22Rv1 (cell line): ENCODE measurements around the gene ZNF593.

Experiments
- H3K27ac ChIP-seq: fragments of 450-650 bp; 2 replicates; pipeline ENCODE4 v1.5.1; 2017
- CTCF ChIP-seq: fragments of 450-650 bp; IDR thresholded peaks from 2 replicates; pipeline ENCODE4 v1.5.1; 2017; ENCODE audit warnings: mild to moderate bottlenecking
- ZFX ChIP-seq: fragments of 450-650 bp; IDR thresholded peaks from 2 replicates; pipeline ENCODE4 v1.6.1; 2017; ENCODE audit warnings: antibody characterized with exemption, borderline replicate concordance

ZNF593 gene

GRCh38 chr1:26166719-26167281 is 2.9 kb upstream of the ZNF593 start:
- TF ChIP-seq ZFX, result no peak
- TF ChIP-seq CTCF, result no peak
- H3K27ac ChIP-seq, result no peak overlapping the region

DNA sequence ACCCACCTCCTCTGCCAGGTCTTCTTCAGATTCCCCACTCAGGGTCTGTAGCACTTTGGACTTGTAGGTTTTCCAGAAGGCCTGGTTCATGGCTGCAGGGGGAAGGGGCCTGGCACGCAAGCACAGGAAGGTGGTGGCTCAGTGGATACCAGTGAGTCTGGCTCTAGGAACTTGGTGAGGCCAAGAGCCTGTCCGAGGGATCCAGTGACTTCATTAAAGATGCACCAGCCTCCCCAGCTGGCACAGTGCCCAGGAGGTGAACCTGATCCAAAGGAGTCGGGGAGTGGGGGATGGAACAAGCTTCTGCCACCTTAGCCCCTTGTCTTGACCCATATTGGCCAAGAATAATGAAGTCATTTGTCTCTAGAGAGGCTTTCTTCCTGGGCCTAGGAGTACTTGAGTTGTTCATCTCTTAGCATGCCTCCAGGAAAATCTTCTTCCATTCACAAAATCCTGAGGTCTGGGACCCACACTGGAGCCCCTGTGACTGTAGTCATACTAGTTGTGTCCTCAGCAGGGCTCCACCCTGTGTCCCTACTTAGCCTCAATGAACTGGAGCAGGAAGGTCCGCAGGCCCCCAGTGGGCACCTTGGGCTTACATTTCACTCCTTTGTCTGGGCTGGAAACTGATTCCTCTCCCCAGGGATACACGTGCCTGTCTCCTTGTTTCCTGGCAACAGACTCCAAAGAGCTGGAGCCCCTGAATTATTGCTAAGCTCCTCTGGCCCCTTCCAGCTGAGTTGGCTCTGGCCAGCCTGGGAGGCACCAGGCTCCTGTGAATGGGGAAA is 1.1 kb upstream of the ZNF593 start, which contains the start of gene C1orf232:
C1orf232 (minus strand) TSS at position 554 of the 788 bp plus-strand sequence; CDS start at position 90, 464 bp downstream.
- TF ChIP-seq ZFX (no peak), CTCF (no peak)
- H3K27ac ChIP-seq, result peak within 1 kb of the TSS; percentile 62

- TF ChIP-seq CTCF (no peak), ZFX (no peak)
- no peak overlapping the region for H3K27ac ChIP-seq
These were observed 532 bp upstream of the ZNF593 start for GRCh38 chr1:26169198-26169554.

DNA sequence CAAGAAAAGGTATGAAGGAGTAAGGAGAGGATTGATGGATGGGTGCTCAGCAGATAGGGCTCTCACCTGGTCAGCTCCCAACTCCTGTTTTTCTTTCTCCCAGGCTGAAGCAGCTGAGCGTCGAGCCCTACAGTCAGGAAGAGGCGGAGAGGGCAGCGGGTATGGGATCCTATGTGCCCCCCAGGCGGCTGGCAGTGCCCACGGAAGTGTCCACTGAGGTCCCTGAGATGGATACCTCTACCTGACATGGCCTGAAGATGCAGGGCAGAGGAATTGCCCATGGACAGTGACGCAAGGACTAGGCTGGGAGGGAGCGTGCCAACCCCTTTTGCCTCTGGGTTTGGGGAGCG is 739 bp downstream of the ZNF593 start:
- peak overlapping the region; percentile 62 for H3K27ac ChIP-seq
- TF ChIP-seq CTCF (no peak), ZFX (no peak)

GRCh38 chr1:26171084-26172072 is 1.7 kb downstream of the ZNF593 start, which contains the start of gene ZNF593OS:
Gene ZNF593OS (minus strand): TSS chr1:26171832. CDS start chr1:26171661, 171 bp downstream.
- H3K27ac ChIP-seq, result no peak within 1 kb of the TSS
- TF ChIP-seq ZFX (no peak), CTCF (no peak)

DNA sequence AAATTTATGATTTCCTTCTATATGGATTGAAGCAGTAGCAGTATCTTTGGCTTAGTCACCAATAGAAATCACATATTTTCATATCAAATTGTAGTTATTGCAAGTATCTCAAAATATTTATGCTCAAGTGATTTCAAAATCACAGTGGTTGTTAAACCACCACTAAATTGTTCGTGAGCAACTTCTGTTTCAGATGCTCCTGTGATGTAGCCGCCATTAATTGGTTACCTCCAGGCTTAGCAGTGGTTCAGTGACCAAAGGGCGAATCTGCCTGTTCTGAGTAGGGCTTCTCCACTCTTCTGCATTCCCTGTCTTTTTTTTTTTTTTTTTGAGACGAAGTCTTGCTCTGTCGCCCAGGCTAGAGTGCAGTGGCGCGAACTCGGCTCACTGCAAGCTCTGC is 5.6 kb downstream of the ZNF593 start:
- H3K27ac ChIP-seq, result no peak overlapping the region
- TF ChIP-seq ZFX (no peak), CTCF (no peak)
